ENCODE results near the gene WDR77.

WDR77 gene

GRCh38 chr1:111481387-111482221 lies 32.5 kb upstream of the WDR77 start:
- TF ChIP-seq CTCF (IDR thresholded peaks at IDR 0.05; ENCODE audit: extremely low read depth, insufficient read depth, missing control alignments) = peak; percentile 88
- DNase-seq (ENCODE audit: low spot score) = peak; percentile 63
- in situ Hi-C loops (cut with MboI; ENCODE audit: low pct_unique_long_range_greater_than_20kb, low sequenced_read_pairs, unreplicated experiment) = no loop called here

GRCh38 chr1:111480674-111481073 lies 31.6 kb upstream of the WDR77 start:
- in situ Hi-C loops (cut with MboI; ENCODE audit: low pct_unique_long_range_greater_than_20kb, low sequenced_read_pairs, unreplicated experiment) = no loop called here
- no peak for TF ChIP-seq CTCF (IDR thresholded peaks at IDR 0.05; ENCODE audit: extremely low read depth, insufficient read depth, missing control alignments)
- no peak for DNase-seq (ENCODE audit: low spot score)

GRCh38 chr1:111476761-111477309 lies 27.8 kb upstream of the WDR77 start:
- in situ Hi-C loops (cut with MboI; ENCODE audit: low pct_unique_long_range_greater_than_20kb, low sequenced_read_pairs, unreplicated experiment) = no loop called here
- TF ChIP-seq CTCF (IDR thresholded peaks at IDR 0.05; ENCODE audit: extremely low read depth, insufficient read depth, missing control alignments) = no peak
- DNase-seq (ENCODE audit: low spot score) = peak; percentile 40

- in situ Hi-C loops (cut with MboI; ENCODE audit: low pct_unique_long_range_greater_than_20kb, low sequenced_read_pairs, unreplicated experiment) = no loop called here
- no peak for DNase-seq (ENCODE audit: low spot score)
- no peak for TF ChIP-seq CTCF (IDR thresholded peaks at IDR 0.05; ENCODE audit: extremely low read depth, insufficient read depth, missing control alignments)
These were observed 27.2 kb upstream of the WDR77 start for GRCh38 chr1:111476214-111476613.

GRCh38 chr1:111475701-111476100 lies 26.6 kb upstream of the WDR77 start:
- in situ Hi-C loops (cut with MboI; ENCODE audit: low pct_unique_long_range_greater_than_20kb, low sequenced_read_pairs, unreplicated experiment) = no loop called here
- no peak for TF ChIP-seq CTCF (IDR thresholded peaks at IDR 0.05; ENCODE audit: extremely low read depth, insufficient read depth, missing control alignments)
- peak; percentile 22 for DNase-seq (ENCODE audit: low spot score)

GRCh38 chr1:111474521-111474920 lies 25.5 kb upstream of the WDR77 start:
- in situ Hi-C loops (cut with MboI; ENCODE audit: low pct_unique_long_range_greater_than_20kb, low sequenced_read_pairs, unreplicated experiment) = no loop called here
- no peak for DNase-seq (ENCODE audit: low spot score)

More at GRCh38 chr1:111474521-111474920, 25.5 kb upstream of the WDR77 start:
- no peak for TF ChIP-seq CTCF (IDR thresholded peaks at IDR 0.05; ENCODE audit: extremely low read depth, insufficient read depth, missing control alignments)
